CD4-positive, alpha-beta T cell treated with Interleukin-1 beta for 1 hour (primary cell): Measurements from ENCODE around the gene ALK.

Source experiments
- DNase-seq, 2 donors: peaks; one replicate each; pipeline ENCODE4 v3.0.0-alpha.2; 2020 to 2022

Gene ALK

GRCh38 chr2:29567906-29568520 is 353.4 kb downstream of the ALK start:
- no peak for DNase-seq

GRCh38 chr2:29563697-29564096 is 357.7 kb downstream of the ALK start:
- DNase-seq, result no peak

DNA sequence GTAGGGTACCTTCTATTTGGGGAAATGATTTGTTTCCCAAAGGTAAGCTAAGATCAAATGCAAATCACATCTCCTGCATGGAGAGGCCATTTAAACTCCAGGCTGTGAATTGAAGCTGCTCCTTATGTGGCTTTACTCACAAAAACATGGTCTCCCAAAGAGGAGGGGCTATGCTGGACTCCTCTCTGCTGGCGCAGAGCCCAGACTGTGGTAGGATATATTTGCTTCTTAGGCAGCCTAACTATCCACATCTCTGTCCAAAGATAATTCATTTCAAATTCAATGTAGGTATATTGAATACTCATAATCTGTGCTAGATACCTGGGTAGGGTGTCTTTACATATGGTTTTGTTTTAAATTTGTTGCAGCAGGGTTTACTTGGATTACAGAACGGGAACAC is 358.5 kb downstream of the ALK start:
- DNase-seq, result no peak

GRCh38 chr2:29562319-29562718 is 359.1 kb downstream of the ALK start:
- DNase-seq, result no peak

- no peak for DNase-seq
Measured at GRCh38 chr2:29561628-29562027, 359.8 kb downstream of the ALK start.

- no peak for DNase-seq
Measured at GRCh38 chr2:29561181-29561580, 360.2 kb downstream of the ALK start.

DNA sequence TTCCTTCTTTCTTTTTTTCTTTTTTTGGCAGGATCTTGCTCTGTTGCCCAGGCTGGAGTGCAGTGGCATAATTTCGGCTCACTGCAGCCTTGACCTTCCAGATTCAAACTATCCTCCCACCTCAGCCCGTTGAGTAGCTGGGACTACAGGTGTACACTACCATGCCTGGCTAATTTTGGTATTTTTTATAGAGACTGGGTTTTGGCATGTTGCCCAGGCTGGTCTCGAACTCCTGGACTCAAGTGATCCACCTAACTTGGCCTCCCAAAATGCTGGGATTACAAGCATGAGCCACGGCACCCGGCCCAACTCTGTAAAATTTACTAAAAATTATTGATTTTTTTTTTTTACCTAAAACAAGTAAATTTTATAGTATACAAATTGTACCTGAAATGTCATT is 360.8 kb downstream of the ALK start:
- no peak for DNase-seq

- DNase-seq, result no peak
Measured at GRCh38 chr2:29560030-29560429, 361.4 kb downstream of the ALK start.

DNA sequence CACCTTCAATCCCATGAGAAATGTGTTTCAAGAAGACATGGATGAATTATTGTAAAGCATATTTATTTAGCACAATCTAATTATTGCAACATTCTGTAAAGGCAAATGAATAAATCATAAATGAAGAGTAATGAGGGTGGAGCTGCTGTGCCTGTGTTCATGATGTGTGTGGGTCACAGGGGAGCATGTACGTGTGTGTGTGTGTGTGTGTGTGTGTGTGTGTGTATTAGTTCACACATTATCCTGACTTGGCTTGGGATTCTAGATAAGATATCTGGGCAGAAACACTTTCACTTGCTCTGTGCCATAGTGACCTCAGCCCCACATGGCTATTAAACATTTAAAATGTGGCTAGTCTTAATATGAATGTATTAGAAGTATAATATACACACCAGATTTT is 361.8 kb downstream of the ALK start:
- no peak for DNase-seq

GRCh38 chr2:29558097-29558496 is 363.3 kb downstream of the ALK start:
- no peak for DNase-seq

DNA sequence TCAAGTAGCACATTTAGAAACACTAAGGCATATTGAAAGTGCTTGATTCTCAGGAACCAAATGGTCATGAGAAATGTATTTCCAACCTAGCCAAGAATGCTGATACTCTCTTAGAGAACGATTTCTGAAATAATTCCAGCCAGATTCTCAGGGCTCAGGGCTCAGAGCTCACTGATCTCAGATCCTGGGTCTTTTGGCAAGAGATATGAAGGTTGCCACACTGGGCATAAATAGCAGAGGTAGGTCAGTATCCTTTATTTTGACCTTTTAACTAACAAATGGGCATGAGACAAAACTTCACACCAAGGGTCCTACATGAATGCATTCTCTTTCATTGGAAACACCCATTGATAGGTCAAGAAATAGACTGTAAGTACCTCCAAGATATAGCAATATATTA is 364.1 kb downstream of the ALK start:
- no peak for DNase-seq

DNA sequence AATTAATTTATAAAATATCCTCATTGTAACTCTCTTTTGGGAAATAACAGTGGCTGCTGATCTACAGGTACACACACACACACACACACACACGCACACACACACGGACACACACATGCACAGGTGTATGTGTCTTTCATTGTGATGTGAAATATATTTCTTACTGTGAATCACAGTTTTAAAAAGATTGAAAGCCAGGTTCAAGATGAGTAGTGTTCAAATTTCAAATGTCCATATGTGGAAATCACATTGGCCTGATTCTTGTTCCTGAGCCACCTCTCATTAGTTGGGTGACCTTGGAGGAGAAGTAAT is 372.4 kb downstream of the ALK start:
- DNase-seq, result no peak

DNA sequence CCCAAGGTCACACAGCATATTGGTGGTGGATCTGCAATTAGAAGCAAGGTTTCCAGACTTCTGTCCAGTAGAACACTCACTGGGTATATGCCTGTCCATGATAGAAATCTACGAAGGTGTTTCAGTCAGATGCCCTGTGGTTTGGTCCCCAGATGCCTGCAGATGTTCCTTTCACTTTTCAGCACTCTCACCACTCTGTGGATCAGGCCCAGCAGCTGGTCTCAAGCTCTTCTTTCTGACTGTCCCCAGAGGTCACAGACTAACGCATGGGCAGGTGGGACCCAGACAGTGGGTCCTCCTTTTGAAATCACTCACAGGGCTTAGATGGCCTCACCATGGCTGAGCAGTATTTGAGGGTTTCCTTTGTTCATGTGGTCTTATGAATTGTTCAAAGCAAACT is 376.5 kb downstream of the ALK start:
- no peak for DNase-seq

- DNase-seq, result no peak
Measured at GRCh38 chr2:29544031-29544430, 377.4 kb downstream of the ALK start.

- no peak for DNase-seq
Measured at GRCh38 chr2:29535188-29535587, 386.2 kb downstream of the ALK start.

GRCh38 chr2:29532436-29532835 is 388.9 kb downstream of the ALK start:
- no peak for DNase-seq

GRCh38 chr2:29531626-29532025 is 389.8 kb downstream of the ALK start:
- no peak for DNase-seq

- no peak for DNase-seq
Measured at GRCh38 chr2:29530281-29530680, 391.1 kb downstream of the ALK start.

DNA sequence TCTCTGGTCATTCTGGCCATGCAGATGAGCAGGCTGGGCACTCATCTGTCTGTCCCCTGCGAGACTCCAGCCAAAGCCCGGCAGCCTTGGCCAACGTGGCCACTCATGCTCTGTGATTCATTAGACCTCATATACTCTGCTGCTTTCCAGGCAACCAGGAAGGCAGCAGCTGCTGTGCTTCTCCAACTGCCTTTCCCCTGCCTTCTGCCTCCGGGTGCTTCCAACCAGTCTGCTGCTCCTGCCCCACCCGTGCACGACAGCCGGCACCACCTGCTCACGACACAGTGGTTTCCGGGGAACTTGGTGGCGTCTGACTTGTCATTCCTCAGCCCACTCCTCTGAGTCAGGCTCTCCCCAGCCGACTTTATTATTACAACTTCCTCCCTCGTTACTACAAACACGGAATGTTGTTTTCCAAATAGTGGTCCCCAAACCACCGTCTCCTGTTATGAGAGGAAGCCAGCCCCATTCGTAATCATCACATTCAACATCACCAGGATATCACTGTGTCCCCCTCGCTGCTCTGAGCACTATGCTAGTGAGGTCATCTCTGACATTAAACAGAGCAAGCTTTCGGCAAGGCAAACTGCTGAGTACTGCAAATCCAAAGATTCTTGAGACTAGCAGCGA is 392.4 kb downstream of the ALK start:
- no peak for DNase-seq

GRCh38 chr2:29528371-29528770 is 393.0 kb downstream of the ALK start:
- no peak for DNase-seq

DNA sequence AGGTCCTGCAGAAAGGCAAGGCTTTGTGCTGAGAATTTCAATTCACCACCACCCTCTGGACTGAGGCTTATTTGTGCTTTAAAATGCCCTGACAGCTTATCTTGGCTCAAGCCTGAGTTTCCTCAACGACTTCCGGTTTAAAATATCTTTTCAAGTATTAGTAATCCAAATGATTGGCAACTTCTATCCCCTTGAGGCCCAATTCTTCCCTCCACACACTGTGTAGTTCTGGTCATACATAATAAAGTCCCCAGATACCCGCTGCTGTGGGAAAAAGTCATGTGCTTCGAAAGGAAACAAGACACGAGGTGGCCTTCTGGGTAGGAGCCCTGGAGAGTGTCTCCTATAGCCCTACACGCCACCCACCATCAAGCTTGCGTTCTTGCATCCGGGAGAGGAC is 393.4 kb downstream of the ALK start:
- no peak for DNase-seq

DNA sequence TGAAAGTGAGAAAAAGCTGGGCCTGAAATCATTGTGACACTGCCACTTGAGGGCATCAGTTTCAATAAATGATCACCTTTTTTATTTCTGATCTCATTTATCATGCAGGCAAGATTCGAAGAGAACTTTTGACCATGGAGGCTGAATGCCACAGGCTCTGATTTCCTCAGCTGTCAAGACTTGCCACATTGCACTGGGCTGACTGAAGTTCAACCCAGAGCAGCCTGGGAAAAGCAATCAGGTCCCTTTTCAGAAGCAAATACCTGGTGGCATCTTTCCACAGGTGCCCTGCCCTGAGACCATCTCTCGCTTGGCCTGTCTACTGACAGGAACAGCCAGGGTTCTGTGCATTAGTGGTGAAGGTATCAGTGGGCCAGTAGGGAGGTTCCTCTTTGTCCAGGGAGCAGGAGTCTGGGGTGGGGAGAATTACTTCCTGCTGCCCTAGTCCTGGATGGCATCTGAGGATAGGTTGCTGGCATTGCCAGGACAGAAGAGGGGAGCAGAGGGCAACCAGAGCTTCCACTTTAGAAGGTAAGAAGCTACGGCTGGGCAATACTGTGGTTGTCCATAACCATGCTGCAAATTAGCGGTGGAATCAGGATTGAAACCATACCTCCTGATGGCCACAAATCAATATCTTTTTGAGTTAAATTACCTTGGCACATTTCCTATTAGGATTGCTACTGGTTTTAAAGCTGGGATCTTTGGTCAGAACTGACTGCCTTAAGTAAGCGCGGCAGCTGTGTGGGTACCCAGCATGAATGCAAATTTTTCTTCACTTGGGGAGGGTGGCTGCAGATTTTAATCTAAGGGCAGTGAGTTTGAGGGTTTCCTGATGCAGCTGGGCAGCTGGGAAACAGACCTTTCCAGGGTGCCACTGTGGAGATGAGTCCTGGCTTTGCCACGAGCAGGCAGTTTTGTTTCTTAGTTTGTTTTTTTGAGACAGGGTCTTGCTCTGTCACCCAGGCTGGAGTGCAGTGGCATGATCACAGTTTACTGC is 394.5 kb downstream of the ALK start:
- DNase-seq, result no peak

DNA sequence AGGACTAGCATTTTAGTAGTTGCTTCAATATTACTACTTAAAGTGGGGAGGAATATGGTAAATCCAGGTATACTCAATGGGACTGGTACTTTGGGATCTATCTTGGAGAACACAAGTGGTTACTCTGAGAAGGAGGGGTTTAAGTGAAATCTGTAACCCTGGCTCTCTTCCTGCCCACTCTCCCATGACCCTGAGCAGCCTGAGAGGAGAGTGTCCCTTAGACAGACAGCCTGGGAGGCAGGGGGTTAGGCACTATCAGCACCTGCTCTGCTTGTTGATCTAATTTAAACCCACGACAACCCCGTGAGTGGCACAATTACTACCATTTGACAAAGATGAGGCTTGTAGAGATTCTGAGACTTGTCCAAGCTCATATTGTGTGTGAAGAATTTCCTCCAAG is 395.5 kb downstream of the ALK start:
- no peak for DNase-seq

DNA sequence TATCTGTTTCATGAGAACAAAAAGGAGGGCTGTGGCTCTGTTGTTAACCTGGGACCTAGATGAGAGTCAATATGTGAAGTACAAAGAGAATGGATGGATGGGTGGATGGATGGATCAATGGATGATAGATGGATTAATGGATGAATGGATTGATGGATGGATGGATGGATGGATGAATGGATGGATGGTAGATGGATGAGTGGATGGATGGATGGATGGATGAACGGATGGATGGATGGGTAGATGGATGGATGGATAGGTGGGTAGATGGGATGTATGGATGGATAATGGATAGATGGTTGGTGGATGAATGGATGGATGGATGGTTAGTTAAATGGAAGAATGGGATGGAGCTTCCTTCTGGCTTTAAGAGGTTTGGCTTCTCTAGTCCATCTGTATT is 396.7 kb downstream of the ALK start:
- DNase-seq, result no peak
